ENCODE data around the gene VHLL. TPM values are rescaled to one million over a fixed set of nuclear protein-coding genes. Genes with fewer than 3 reads are reported as not detected.

Gene VHLL
- total RNA-seq, 1 donor from 2014 or later = not detected

DNA sequence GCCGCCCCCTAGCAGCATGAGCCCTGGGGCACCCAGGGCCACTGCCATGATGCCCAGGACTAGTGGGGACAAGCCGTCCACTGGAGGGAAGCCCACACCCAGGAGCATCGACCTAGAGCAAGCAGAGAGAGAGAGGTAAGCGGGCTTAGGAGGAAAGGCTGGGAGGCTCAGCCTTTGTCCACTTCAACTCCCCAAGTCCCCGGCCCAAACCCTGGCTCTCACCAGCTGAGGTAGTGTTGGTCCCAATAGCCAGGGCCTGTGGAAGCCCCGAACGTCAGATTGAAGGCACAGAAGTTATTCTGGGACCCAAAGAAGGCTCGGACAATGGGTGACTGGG lies 6.0 kb downstream of the VHLL start:
- DNase-seq (ENCODE audit: low spot score) = no peak
- ATAC-seq = no peak

DNA sequence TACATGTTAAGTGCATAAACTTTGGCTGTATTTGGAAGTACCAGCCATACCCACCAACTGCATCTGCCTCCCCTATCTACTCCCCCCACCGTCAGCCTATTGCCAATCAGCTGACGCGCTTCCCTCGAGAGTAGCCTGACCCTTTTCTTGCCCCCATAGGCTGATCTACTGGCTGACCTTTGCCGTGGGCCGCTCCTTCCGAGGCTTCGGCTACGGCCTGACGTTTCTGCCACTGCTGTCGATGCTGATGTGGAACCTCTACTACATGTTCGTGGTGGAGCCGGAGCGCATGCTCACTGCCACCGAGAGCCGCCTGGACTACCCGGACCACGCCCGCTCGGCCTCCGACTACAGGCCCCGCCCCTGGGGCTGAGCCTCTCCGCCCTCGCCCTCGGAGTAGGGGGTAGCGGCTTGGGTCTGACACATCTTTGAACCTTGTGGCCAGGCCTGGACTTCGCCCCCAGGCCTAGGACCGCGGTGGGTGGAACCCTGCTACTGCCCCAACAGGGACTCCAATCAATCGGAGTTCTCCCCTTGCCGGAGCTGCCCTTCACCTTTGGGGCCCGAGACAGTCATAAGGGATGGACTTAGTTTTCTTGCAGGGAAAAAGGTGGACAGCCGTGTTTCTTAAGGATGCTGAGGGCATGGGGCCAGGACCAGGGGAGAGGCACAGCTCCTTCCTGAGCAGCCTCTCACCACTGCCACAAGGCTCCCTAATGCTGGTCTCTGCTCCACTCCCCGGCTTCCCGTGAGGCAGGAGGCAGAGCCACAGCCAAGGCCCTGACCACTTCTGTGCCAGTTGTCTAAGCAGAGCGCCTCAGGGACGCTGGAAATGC lies 7.7 kb downstream of the VHLL start:
- ATAC-seq = peak; percentile 94
- peak; percentile 98 for DNase-seq (ENCODE audit: low spot score)

DNA sequence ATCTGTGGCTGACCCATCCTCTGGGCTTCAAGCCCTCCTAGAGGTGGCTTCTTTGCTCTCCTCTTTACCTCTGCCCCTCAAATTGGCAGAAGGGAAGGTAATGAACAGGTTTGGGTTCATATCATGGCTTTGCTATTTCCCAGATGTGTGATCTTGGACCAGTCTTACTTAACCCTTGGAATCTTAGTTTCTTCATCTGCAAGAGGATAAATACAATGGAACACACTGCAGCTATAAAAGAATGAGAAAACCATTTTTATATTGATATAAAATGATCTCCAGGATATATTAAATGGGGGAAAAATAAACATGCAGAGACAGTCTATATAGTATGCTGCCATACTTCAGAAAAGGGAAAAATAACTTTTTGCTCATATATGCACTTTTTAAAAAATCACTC lies 9.2 kb downstream of the VHLL start:
- no peak for DNase-seq (ENCODE audit: low spot score)
- ATAC-seq = no peak

DNA sequence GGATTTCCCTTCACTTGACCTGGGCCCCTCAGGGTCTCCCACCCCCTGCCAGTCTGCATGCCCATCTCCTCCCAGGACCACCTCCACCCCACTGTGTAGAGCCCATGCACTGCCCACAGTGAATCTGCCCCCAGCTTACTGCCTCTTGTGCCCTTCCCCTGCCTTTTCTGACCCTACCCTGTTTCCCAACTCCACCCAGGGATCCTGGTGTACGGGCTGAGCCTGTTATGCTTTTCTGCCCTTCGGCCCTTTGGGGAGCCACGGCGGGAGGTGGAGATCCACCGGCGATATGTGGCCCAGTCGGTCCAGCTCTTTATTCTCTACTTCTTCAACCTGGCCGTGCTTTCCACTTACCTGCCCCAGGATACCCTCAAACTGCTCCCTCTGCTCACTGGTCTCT lies 13.0 kb downstream of the VHLL start:
- DNase-seq (ENCODE audit: low spot score) (no peak), ATAC-seq (no peak)

DNA sequence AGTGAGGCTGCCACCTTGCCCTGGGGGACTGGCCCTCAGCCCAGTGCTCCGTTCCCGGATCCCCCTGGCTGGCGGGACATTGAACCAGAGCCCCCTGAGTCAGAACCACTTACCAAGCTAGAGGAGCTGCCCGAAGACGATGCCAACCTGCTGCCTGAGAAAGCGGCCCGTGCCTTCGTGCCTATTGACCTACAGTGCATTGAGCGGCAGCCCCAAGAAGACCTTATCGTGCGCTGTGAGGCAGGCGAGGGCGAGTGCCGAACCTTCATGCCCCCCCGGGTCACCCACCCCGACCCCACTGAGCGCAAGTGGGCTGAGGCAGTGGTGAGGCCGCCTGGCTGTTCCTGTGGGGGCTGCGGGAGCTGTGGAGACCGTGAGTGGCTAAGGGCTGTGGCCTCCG lies 13.7 kb downstream of the VHLL start:
- no peak for ATAC-seq
- DNase-seq (ENCODE audit: low spot score) = no peak

DNA sequence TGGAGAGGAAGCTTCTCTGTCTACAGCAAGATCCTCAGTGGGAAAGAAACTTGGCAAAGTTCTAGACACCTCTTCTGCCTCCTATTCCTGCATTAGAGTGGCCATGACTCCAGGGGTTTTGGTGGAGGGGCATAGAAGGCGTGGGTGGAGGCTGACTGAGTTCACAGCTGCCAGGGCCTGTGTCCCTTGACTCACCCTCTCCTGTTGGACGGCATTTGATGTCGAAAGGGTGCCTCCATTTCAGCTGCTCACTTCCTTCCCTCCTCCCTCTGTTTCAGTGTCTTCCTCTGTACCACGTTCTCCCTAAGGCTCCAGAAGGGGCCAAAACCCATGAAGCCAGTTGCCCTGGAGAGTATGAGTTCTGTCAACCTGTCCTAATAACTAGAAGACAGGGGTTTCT lies 14.3 kb downstream of the VHLL start:
- ATAC-seq (no peak), DNase-seq (ENCODE audit: low spot score) (no peak)

DNA sequence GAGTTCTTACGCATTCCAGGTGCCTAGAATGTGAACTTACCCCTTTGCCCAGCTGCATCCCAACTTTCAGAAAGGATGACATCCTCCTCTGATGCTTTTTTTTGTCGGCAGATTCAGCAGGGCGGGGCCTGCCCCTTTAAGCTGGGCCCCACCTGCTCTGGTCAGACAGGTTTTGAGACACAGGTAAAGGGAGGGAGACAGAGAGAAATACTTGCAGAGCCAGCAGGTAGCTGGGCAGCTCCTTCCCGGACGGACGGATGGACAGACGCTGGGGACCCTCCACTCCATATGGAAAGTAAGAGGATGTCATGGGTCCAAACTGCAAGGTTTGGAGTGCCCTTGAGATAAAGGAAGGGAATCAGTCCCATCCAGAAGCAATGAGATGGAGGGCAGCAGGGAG lies 15.0 kb downstream of the VHLL start, which contains the start of gene TMEM79:
Gene TMEM79, plus strand, starts transcription at position 214 of the 400 bp plus-strand sequence. CDS start 902 bp downstream, outside the sequence.
- ATAC-seq = no peak
- DNase-seq (ENCODE audit: low spot score) = no peak

DNA sequence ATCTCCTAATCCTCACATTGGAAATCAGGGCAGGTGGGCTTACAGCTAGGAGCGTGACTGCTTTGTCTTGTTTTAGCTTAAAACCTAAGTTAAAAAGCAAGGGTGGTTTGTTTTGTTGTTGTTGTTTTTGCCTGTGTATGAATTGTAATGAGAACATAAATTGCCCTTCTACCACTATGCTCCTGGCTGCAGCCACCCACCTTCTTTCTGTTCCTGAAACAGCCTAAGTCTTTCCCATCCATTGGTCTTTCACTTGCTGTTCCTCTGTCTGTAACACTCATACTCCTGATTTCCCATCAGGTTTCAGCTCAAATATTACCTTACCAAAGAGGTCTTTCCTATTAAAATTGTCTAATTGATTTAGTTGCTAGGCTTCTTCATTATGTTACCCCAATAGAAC lies 15.6 kb downstream of the VHLL start:
- ATAC-seq (no peak), DNase-seq (ENCODE audit: low spot score) (no peak)

DNA sequence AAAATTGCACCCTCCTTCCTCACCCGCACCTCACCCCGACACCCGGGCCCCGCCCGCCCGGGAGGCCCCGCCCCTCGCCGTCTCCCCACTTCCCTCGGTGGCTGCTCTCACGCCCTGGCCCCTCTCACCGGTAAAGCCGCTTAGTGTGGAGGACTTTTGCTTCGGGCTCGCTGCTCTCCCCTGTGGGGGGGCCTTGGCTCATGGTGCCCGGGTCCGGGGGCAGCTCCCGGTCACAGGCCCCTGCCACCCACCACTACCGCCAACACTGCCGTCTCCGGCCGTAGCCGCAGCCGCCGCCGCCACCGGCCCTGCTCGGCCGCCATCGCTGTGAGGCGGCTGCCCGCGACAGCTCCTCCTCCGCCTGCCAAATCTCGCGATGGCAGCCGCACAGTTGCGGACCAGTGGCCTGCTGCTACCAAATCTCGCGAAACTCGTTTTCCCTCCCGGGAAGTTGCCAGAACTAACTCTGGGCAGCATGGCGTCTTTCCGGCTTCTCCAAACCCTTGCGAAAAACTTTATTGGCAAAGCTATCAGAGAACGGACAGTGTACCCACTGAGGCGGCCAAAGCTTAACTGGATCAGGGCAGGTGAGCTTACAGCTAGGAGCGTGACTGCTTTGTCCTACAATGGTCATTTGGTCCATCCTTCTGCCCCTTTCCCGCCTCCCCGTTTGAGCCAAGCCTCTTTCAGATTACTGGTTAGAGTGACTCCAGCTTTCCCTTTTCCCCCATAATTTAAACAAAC lies 16.5 kb downstream of the VHLL start, which contains the start of gene SMG5:
Gene SMG5, minus strand, starts transcription at position 347 of the 744 bp plus-strand sequence. Its CDS starts 145 bp downstream, at position 202.
- ATAC-seq (peak; percentile 92), DNase-seq (ENCODE audit: low spot score) (peak; percentile 98)

DNA sequence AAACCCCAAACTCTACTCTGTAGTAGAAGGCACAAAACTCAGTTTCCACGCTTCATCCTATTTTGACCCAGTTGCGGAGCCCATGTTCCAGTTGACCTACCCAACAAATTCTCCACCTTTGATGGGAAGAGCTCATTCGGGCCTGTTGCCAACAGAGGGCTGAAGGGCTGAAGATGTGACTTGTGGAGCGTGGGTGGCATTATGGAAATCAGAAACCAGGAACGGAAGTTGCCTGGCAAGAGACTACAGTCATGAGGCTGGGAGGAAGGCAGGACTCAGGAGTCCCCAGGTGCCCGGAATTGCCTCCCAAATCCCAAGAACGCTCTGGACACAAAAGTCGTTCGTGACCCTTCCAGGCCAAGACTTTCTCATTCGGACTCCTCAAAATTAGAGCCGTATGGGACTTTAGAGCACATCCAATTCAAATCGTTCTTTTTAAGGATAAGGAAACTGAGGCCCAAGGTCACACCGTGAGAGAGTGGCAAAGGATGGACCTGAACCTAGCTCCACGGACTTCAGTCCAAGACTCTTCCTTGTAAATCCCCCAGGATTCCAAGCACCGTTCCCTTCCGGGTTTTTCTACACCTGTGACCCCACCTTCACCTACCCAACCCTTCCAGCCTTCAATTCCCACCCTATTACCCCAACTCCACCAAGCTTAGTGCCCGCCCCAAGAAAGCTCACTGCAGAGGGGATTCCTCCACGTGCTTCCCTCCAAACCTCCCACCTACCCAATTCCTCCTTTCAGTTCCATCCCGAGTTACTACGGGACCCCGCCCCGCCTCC lies 17.2 kb downstream of the VHLL start:
- peak; percentile 10 for ATAC-seq
- DNase-seq (ENCODE audit: low spot score) = no peak

DNA sequence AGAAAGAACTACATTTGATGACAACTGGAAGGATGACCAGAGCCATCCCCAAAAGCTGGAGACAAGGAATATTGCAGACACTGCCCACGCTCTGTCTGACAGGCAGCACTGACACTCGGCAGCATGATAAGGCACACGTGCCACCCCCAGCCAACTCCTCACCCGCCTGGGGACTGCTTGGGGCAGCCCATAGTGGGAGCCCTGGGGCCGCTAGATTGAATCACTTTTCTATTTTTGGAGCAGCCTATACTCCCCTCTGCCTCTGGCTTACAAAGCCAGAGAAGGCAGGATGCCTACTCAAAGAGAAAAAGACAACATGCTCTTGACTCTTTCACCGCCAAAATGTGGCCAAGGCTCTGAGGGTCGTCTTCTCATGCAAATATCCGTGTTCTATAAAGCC lies 17.8 kb downstream of the VHLL start:
- ATAC-seq = no peak
- DNase-seq (ENCODE audit: low spot score) = no peak

DNA sequence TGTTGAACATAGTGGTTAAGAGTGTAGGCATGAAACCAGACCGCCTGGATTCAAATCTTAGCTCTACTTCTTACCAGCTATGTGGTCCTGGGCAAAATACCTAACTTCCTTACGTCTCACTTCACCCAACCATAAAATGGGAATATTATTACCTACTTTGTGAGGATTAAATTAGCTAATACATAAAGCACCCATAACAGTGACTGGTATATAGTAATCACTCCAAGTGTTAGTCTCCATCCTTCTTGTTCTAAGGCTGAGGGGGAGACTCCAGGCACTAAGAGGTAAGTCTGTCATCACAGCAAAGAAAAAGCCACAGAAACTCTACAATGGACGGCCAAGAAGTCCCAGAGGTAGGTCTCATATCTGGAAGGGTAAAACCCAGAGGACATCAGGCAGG lies 19.3 kb downstream of the VHLL start:
- no peak for DNase-seq (ENCODE audit: low spot score)
- ATAC-seq = no peak

DNA sequence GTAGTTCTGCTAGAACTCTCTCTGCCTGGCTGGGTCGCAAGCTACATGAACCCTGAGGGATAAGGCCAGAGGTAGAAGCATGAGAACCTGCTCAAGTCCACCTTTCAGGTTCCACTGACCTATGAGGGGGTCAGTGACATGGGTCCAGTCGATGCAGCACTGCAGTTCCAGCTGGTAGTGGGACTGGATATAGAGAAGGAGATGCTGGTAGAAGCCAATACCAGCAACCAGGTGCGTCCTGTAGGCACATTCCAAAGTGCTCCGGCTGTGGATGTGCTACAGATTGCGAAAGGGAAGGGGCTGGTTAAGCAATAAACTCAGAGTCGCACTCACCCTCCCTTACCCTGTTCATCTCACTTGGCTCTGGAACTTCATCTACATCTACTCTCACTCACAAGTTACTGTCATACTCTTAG lies 22.1 kb downstream of the VHLL start:
- ATAC-seq = peak; percentile 89
- DNase-seq (ENCODE audit: low spot score) = peak; percentile 68

DNA sequence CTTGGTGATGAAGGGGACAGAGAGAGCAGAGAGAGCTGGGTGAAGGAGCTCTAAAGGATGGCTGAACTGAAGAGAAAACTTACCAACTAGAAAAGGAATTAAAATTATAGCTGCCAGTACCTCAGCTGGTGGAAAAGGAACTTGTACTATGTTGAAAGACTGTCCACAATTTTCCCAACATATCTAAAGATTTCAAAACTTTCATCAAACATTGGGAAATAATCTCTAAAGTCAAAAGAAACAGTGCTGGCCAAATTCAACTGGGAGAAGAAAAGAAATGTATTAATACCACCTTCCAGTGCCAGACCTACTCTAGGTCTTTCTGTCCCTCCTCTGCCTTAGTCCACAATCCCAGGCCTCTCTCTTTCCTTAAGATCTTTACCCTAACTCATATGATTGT lies 22.6 kb downstream of the VHLL start:
- DNase-seq (ENCODE audit: low spot score) (no peak), ATAC-seq (peak; percentile 18)

DNA sequence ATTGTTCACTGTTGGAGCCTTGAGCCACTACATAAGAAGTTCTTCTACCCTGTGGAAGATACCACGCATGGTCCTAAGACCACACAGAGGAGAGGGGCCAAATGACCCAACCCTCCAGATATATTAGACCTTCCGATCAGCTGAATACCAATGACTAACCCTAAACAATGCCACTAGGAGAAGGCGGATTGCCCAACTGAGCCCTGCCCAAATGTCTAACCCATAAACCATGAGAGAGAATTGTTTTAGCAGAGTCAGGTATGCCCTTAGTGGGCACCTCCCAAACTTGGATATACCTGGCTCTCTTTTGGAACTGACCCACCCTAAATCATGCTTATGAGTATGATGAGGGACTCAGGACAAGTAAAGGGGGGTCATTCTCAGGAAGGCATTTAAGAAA lies 28.8 kb downstream of the VHLL start:
- ATAC-seq (no peak), DNase-seq (ENCODE audit: low spot score) (no peak)

DNA sequence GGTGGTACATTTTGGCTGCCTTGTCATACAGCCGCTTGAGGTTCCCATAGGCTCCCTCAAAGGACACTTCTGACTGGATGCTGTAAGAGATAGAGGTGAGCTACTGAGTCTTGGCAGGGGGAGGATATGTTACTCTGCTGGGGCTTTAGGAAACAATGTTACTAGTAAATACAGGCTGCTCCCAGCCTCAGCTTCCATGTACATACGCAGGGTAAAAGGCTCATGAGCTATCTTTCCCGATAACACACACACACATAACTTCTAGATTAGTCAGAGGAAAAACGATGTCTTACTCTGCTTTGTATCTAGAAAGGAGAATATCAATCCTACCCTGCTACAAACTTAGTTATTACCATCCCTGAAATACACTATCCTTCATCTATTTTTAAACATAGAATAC lies 30.8 kb downstream of the VHLL start:
- DNase-seq (ENCODE audit: low spot score) (no peak), ATAC-seq (no peak)

DNA sequence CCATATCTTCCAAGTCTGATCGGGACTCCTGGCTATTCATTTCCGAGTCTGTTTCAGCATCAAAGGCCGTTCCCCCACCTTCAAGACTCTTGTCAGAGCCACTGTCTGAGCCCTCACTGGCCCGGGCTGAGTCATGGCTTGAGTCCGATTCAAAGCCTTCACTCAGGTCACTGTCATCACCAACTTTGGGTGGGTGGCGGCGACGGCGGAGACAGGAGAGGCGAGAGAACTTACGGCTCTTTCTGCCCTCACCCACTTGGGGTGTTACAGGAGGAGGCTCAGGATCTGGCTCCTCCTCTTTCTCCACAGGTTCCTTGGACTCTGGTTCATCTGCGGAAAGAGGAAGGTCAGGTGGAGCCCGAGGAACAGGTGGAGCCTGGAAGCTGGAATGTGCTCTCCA lies 33.1 kb downstream of the VHLL start:
- DNase-seq (ENCODE audit: low spot score) = no peak
- ATAC-seq = no peak

DNA sequence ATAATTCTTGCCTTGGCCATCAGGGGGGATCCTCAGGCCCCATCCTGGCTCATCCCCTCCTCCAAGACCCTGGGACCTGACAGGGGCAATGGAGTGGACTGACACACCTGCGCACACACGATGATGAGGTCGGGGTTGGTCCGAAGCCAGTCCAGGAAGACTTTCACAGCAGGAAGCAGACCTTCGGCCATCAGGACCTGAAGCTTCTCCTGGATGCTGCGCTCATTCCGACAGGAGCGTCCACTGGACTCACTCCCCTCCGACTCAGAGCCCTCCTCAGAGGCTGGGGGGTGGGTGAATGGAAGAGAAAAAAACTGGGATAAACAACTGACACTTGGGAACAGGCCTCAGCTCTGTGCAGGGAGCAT lies 35.8 kb downstream of the VHLL start:
- no peak for DNase-seq (ENCODE audit: low spot score)
- no peak for ATAC-seq

DNA sequence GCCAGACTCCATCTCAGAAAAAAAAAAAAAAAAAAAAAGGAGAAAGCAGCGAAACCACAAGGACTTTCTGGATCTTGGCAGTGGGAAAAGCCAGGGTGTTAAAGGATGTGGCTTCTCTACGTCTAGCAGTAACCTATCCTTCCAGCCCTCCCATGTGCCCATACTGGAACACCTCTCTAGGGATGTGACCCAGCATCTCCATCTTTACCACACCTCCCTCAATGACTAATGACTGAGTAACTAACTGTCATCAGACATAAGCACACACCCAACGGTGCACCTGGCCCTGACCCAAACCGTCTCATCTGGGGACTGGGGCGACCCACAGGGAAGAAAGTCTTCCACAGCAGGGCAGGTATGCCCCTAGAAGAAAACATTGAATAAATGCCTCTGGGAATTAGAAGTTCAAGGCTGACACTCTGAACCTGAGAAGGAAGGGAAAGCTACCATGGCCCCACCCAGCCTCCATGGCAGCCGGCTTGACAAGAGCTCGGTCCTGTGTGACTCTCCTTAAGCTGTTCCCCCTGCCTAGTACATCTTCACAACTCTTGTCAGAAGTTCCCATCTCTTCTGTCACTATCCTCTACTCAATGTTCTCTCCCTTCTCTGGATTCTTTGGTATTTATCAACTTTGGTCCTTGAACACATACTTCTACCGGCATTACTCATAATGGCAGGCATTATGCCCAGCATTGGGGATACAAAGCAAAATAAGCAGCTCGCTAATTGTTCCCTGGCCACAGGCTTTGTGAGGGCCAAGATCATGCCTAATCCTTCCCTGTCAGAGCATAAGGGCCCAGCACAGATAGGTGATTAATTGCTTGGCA lies 36.4 kb downstream of the VHLL start:
- DNase-seq (ENCODE audit: low spot score) (no peak), ATAC-seq (no peak)

DNA sequence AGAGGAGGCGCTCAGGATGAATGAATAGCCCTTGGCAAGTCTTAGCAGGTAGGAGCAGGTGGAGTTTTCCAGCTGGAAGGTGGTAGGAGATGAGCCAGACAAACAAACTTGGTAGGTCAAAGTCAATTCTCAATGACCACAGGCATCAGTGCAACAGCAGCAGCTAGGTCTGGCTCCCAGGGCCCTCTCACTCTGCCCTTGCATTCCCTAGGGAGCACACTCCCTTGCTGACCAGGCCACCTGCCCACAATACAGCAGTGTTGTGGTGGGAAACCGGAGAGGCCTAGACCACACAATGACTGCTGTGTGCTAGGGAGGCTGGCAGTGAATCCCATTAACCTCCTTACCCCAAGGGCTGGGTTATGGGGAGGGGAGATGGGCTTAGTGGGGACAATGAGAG lies 38.2 kb downstream of the VHLL start:
- ATAC-seq (peak; percentile 34), DNase-seq (ENCODE audit: low spot score) (no peak)

DNA sequence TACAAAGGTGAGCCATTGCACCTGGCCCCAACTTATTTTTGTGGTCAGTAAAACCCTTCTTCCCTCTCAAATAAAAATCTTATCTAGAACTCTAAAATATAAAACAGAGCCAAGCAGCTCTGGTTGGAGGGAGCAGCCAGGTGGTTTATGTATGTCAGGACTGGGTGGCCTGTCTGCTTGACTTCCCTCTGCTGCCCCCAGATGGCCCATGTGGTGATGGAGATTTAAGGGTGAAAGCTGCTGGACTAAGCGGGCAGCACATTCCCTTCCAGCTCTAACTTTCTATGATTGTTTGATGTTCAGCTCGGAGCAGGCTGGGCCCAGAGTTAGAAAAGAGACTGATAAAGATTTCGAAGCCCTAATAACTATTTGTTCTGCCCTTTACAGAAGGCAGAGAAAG lies 39.3 kb downstream of the VHLL start:
- DNase-seq (ENCODE audit: low spot score) (no peak), ATAC-seq (peak; percentile 43)

Measured in left lobe of liver (tissue), 2 donors.